ENCODE measurements around the gene CAPN1.
A peak's percentile ranks its signal among the peaks of the same experiment; 100 is the strongest.

Gene CAPN1

DNA sequence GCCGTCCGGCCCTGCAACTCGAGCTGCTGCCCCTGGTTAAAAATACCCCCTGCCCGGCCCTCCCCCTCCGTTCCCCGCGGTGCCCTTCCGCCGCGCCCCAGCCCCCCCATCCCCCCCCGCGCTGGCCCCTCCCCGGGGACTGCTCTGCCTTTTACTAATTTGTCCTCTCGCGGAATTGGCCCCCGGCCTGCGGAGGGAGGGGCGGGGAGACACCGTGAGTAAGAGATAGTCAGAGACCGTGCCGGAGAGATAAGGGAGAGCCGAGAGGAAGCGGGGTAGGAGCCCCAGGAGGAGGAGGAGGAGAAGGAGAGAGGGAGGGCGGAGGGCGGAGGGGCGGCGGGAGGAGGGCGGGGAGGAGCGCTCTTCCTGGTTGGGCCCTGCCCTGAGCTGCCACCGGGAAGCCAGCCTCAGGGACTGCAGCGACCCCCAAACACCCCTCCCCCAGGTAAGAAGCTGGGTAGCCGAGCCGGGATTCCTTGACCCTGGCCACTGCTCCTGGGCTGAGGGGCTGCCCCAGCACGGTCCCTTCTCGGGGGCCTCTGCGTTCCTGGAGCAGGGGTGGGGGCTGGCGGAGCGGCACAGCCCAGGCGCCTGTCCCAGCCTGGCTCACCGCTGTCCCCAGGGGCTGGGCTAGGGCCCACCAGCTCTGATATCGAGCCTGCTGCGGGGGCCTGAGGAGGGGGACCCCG, at the start of gene CAPN1:
TSS of gene CAPN1 (plus strand) at position 360 of the 689 bp plus-strand sequence. CDS start 774 bp downstream, outside the sequence.
- TF ChIP-seq, protein P1, sequence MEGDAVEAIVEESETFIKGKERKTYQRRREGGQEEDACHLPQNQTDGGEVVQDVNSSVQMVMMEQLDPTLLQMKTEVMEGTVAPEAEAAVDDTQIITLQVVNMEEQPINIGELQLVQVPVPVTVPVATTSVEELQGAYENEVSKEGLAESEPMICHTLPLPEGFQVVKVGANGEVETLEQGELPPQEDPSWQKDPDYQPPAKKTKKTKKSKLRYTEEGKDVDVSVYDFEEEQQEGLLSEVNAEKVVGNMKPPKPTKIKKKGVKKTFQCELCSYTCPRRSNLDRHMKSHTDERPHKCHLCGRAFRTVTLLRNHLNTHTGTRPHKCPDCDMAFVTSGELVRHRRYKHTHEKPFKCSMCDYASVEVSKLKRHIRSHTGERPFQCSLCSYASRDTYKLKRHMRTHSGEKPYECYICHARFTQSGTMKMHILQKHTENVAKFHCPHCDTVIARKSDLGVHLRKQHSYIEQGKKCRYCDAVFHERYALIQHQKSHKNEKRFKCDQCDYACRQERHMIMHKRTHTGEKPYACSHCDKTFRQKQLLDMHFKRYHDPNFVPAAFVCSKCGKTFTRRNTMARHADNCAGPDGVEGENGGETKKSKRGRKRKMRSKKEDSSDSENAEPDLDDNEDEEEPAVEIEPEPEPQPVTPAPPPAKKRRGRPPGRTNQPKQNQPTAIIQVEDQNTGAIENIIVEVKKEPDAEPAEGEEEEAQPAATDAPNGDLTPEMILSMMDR (IDR thresholded peaks at IDR 0.05; ENCODE audit: low read depth, low read length, missing control alignments) = no peak
- Histone ChIP-seq H3K36me3 (replicated peaks) (peaks cover 21% of the 10 kb centered on the region), H3K27me3 (replicated peaks) (no peaks in the 10 kb centered on the region), H3K4me3 (ENCODE audit: low read depth, low read length) (peak within 1 kb of the TSS; percentile 85), H3K27ac (peak within 1 kb of the TSS; percentile 67)
- peak; percentile 90 for DNase-seq
- in situ Hi-C loops (cut with HindIII; ENCODE audit: low pct_ligation_motif_present, low sequenced_read_pairs) = no loop called here

DNA sequence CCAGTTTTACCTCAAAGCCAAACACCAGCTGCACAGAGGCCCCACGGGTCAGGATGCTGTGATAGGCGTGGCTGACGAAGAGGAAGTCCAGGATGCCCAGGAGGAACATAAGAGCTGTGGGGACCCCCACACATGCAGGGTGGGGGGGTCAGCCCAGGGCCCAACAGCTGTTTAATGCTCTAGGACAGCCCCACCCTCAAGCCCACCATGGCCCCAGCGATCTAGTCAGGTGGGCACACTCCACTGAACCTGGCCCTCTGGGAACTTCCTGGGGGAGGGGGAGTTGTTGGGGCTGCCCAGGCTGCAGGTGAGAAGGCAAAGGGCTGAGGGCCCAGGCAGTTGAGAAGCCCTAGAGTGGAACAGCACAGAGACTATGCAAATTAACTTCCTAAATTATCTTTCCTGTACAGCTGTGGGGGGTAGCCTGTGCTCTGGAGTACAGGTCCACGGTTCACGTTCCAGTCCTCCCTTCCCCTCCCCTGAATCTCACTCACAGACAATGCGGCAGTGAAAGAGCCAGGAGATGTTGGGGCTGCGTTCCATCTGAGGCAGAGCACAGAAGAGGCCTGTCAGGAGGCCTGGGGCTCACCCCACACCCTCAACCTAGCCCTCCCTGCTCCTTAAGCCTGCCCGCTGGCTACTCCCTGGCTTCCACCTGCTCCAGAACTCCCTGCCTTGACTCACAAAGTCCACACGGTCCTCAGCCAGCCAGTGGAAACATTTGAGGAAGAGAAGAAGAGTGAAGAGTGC, 49.3 kb upstream of the CAPN1 start:
- no peaks in the 10 kb centered on the region for H3K27me3 ChIP-seq (replicated peaks)
- H3K36me3 ChIP-seq (replicated peaks) = peaks cover 52% of the 10 kb centered on the region
- DNase-seq = no peak
- H3K27ac ChIP-seq = no peak overlapping the region
- in situ Hi-C loops (cut with HindIII; ENCODE audit: low pct_ligation_motif_present, low sequenced_read_pairs) = no loop called here
- TF ChIP-seq, protein P1 (IDR thresholded peaks at IDR 0.05; ENCODE audit: low read depth, low read length, missing control alignments) = no peak
- no peak overlapping the region for H3K4me3 ChIP-seq (ENCODE audit: low read depth, low read length)

DNA sequence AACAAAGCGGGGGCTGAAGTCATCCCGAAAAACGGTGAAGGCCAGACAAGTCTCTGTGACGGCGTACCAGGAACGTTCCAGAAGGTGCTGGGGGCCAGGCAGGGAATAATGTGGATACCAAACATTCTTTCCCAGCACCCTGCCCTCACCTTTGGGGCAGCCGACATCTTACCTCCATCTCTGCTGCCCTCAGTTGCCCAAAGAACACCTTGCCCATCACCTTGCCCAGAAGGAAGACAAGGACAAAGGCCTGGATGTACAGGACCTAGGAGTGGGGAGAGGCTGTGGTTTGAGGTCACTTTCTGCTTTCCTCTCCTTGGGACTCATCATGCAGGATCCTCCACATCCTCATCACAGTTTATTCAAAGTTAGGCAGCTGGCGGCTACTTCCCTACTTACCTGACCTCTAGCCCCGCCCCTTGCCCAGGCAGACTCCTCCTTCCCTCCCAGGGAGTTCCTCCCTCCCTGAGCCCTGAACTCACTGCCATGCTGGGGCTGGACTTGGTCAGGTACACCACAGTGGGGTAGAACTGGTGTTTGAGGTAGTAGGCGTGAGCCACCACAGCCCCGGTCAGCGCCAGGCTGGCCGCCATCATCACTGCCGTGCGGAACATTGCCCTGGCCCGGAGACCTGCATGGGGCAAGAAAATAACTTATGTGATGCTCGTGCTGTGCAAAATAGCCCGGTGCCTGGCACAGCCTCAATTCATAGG, 48.6 kb upstream of the CAPN1 start:
- DNase-seq = no peak

DNA sequence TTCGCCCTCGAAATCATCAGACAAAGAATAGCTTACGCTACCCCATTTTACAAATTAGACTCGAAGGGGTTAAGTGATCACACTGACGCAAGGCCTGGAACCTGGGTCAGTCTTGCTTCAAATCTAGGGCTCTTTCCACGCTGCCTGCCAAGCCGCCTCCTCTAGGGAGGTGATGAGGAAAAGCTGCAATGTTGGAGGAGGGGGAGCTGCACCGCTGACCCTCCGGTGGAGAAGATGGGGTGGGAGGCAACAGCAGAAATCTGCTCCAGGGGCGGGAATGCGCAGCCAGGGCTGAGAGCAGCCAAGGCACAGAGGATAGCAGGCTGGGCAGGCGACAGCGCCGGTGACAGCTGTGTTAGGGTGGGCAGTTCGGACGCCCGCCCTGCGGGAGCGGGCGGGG, 48.0 kb upstream of the CAPN1 start:
- TF ChIP-seq, protein P1 (IDR thresholded peaks at IDR 0.05; ENCODE audit: low read depth, low read length, missing control alignments) = no peak
- peak overlapping the region; percentile 94 for H3K4me3 ChIP-seq (ENCODE audit: low read depth, low read length)

More for the DNA sequence above, 48.6 kb upstream of the CAPN1 start:
- Histone ChIP-seq H3K4me3 (ENCODE audit: low read depth, low read length) (peak overlapping the region; percentile 94), H3K36me3 (replicated peaks) (peaks cover 45% of the 10 kb centered on the region), H3K27me3 (replicated peaks) (no peaks in the 10 kb centered on the region), H3K27ac (peak overlapping the region; percentile 100)
- TF ChIP-seq, protein P1 (IDR thresholded peaks at IDR 0.05; ENCODE audit: low read depth, low read length, missing control alignments) = no peak
- in situ Hi-C loops (cut with HindIII; ENCODE audit: low pct_ligation_motif_present, low sequenced_read_pairs) = no loop called here

DNA sequence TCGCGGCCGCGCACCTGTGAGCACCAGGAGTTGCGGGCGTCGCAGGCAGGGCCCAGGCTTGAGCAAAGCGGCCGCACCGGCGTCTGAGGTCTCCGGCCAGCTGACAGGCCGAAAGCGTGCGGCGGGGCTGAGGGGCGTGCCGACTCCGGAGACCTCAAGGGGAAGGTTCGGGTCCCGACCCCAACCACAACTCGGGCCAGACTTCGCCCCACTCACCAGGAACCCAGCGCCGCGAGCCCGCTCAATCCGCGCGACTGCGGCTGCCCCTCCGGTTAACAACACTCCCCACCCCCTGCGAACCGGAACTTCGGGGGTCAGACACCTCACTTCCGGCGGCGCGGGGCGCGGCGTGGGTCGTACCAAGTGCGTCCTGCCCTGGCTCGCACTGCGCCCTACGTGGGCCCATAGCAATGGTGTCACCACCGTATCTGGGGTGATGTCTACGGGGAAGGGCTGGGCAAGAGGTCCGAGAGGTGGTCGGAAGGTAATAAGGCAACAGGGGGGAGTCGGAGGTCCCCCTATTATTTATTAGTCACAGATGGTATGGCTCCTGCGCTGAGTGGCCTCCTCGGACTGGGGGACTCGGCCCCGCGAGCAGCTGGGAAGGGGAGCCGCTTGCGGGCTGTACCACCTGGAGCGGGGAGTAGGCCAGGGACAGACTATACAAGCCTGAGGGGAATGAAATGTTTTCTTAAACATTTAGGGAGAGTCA, 47.3 kb upstream of the CAPN1 start, which contains the start of gene SYVN1:
TSS of gene SYVN1 (minus strand) at position 280 of the 712 bp plus-strand sequence. CDS start 918 bp downstream, outside the sequence.
- H3K4me3 ChIP-seq (ENCODE audit: low read depth, low read length) = peak within 1 kb of the TSS; percentile 94
- TF ChIP-seq, protein P1 (IDR thresholded peaks at IDR 0.05; ENCODE audit: low read depth, low read length, missing control alignments) = no peak
- H3K36me3 ChIP-seq (replicated peaks) = peaks cover 33% of the 10 kb centered on the region
- no peaks in the 10 kb centered on the region for H3K27me3 ChIP-seq (replicated peaks)
- in situ Hi-C loops (cut with HindIII; ENCODE audit: low pct_ligation_motif_present, low sequenced_read_pairs) = no loop called here
- peak; percentile 79 for DNase-seq
- peak within 1 kb of the TSS; percentile 100 for H3K27ac ChIP-seq

More for the DNA sequence above, 48.0 kb upstream of the CAPN1 start:
- peak overlapping the region; percentile 100 for H3K27ac ChIP-seq
- H3K27me3 ChIP-seq (replicated peaks) = no peaks in the 10 kb centered on the region
- in situ Hi-C loops (cut with HindIII; ENCODE audit: low pct_ligation_motif_present, low sequenced_read_pairs) = no loop called here
- no peak for DNase-seq
- peaks cover 40% of the 10 kb centered on the region for H3K36me3 ChIP-seq (replicated peaks)
